Measurements from ENCODE around the gene FABP3. TPM values are rescaled to one million over a fixed set of nuclear protein-coding genes. Genes with fewer than 3 reads are reported as not detected.

The FABP3 gene
- total RNA-seq, 2 experiments from 2014 or later: not detected

- no peak overlapping the region for H3K4me3 ChIP-seq (ENCODE audit: low read depth, low read length, poor library complexity, severe bottlenecking)
- H3K79me2 ChIP-seq (ENCODE audit: insufficient read depth, low read depth, low read length): no peaks in the 10 kb centered on the region
- no peak overlapping the region for H2AFZ ChIP-seq (ENCODE audit: low read length)
- H3K9me3 ChIP-seq (ENCODE audit: low read length): no peaks in the 10 kb centered on the region
- H3K9me2 ChIP-seq (ENCODE audit: insufficient read depth, low read length): no peaks in the 10 kb centered on the region
- H3K4me2 ChIP-seq (ENCODE audit: low read length): no peak overlapping the region
- TF ChIP-seq, protein P1, sequence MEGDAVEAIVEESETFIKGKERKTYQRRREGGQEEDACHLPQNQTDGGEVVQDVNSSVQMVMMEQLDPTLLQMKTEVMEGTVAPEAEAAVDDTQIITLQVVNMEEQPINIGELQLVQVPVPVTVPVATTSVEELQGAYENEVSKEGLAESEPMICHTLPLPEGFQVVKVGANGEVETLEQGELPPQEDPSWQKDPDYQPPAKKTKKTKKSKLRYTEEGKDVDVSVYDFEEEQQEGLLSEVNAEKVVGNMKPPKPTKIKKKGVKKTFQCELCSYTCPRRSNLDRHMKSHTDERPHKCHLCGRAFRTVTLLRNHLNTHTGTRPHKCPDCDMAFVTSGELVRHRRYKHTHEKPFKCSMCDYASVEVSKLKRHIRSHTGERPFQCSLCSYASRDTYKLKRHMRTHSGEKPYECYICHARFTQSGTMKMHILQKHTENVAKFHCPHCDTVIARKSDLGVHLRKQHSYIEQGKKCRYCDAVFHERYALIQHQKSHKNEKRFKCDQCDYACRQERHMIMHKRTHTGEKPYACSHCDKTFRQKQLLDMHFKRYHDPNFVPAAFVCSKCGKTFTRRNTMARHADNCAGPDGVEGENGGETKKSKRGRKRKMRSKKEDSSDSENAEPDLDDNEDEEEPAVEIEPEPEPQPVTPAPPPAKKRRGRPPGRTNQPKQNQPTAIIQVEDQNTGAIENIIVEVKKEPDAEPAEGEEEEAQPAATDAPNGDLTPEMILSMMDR (conservative IDR thresholded peaks at IDR 0.05; ENCODE audit: low read length): no peak
- no peaks in the 10 kb centered on the region for H4K20me1 ChIP-seq (ENCODE audit: insufficient read depth, low read length)
- BruUV-seq (replicated peaks): no TSS peak
- POLR2A ChIA-PET: no interaction called here
- no peak overlapping the region for H3K27ac ChIP-seq (ENCODE audit: low read depth, low read length, poor library complexity, severe bottlenecking)
- DNase-seq (ENCODE audit: low spot score): no peak
- CTCF ChIA-PET (ENCODE audit: unreplicated experiment): interaction anchor here (0.7 kb wide), 1 partner anchor 31 kb away, joined by 3 read pairs; no protein-coding TSS in a partner anchor
- no peaks in the 10 kb centered on the region for H3K36me3 ChIP-seq (ENCODE audit: insufficient read depth, low read length)
- intact Hi-C loops (cut with micrococcal nuclease; ENCODE audit: unreplicated experiment): no loop called here
- H3K4me1 ChIP-seq (ENCODE audit: insufficient read depth, low read length, poor library complexity, severe bottlenecking): peaks cover 14% of the 10 kb centered on the region
Measured at GRCh38 chr1:31398246-31398645, 25.4 kb upstream of the FABP3 start.

- H3K27ac ChIP-seq (ENCODE audit: low read depth, low read length, poor library complexity, severe bottlenecking): no peak overlapping the region
- H3K79me2 ChIP-seq (ENCODE audit: insufficient read depth, low read depth, low read length): no peaks in the 10 kb centered on the region
- H3K4me2 ChIP-seq (ENCODE audit: low read length): no peak overlapping the region
- intact Hi-C loops (cut with micrococcal nuclease; ENCODE audit: unreplicated experiment): no loop called here
- no peaks in the 10 kb centered on the region for H3K9me2 ChIP-seq (ENCODE audit: insufficient read depth, low read length)
- BruUV-seq (replicated peaks): no TSS peak
- no peaks in the 10 kb centered on the region for H3K36me3 ChIP-seq (ENCODE audit: insufficient read depth, low read length)
- H3K4me1 ChIP-seq (ENCODE audit: insufficient read depth, low read length, poor library complexity, severe bottlenecking): peaks cover 14% of the 10 kb centered on the region
- no peaks in the 10 kb centered on the region for H3K9me3 ChIP-seq (ENCODE audit: low read length)
- DNase-seq (ENCODE audit: low spot score): no peak
- H3K4me3 ChIP-seq (ENCODE audit: low read depth, low read length, poor library complexity, severe bottlenecking): no peak overlapping the region
- TF ChIP-seq, protein P1 (conservative IDR thresholded peaks at IDR 0.05; ENCODE audit: low read length): no peak
- no peak for TF ChIP-seq EZH2phosphoT487 (IDR thresholded peaks at IDR 0.05; ENCODE audit: borderline replicate concordance, low read depth, low read length)
- ChIA-PET CTCF (ENCODE audit: unreplicated experiment) (interaction anchor here (0.9 kb wide), 1 partner anchor 22 kb away, joined by 3 read pairs; no protein-coding TSS in a partner anchor), POLR2A (interaction anchor here (0.6 kb wide), 1 partner anchor 422 kb away, joined by 5 read pairs; no protein-coding TSS in a partner anchor)
- H4K20me1 ChIP-seq (ENCODE audit: insufficient read depth, low read length): no peaks in the 10 kb centered on the region
- H2AFZ ChIP-seq (ENCODE audit: low read length): no peak overlapping the region
Measured at GRCh38 chr1:31397360-31398095, 24.7 kb upstream of the FABP3 start.
